GM18870 (cell line): ENCODE measurements around the gene ARHGAP15.

Experiments
- ATAC-seq: cut with Tn5 transposase; IDR thresholded peaks from one replicate; pipeline ENCODE4 v1.9.1; 2021; ENCODE audit warnings: moderate library complexity; ENCODE audit not compliant: unreplicated experiment

Gene ARHGAP15

GRCh38 chr2:143258126-143258892 is 129.1 kb downstream of the ARHGAP15 start:
- ATAC-seq: no peak

GRCh38 chr2:143259368-143259958 is 130.2 kb downstream of the ARHGAP15 start:
- ATAC-seq: peak; percentile 46

- peak; percentile 48 for ATAC-seq
These were observed 132.8 kb downstream of the ARHGAP15 start for GRCh38 chr2:143261986-143262385.

GRCh38 chr2:143262389-143262788 is 133.2 kb downstream of the ARHGAP15 start:
- ATAC-seq: no peak

- no peak for ATAC-seq
These were observed 133.9 kb downstream of the ARHGAP15 start for GRCh38 chr2:143263066-143263625.

GRCh38 chr2:143264851-143265250 is 135.6 kb downstream of the ARHGAP15 start:
- ATAC-seq: no peak

- ATAC-seq: no peak
These were observed 150.5 kb downstream of the ARHGAP15 start for GRCh38 chr2:143279672-143280071.

- ATAC-seq: no peak
These were observed 151.0 kb downstream of the ARHGAP15 start for GRCh38 chr2:143280097-143280757.

- ATAC-seq: no peak
These were observed 153.5 kb downstream of the ARHGAP15 start for GRCh38 chr2:143282684-143283083.

GRCh38 chr2:143284087-143284675 is 155.0 kb downstream of the ARHGAP15 start:
- no peak for ATAC-seq

- ATAC-seq: no peak
These were observed 159.8 kb downstream of the ARHGAP15 start for GRCh38 chr2:143289025-143289424.

GRCh38 chr2:143290221-143290620 is 161.0 kb downstream of the ARHGAP15 start:
- ATAC-seq: no peak

- no peak for ATAC-seq
These were observed 164.8 kb downstream of the ARHGAP15 start for GRCh38 chr2:143294068-143294467.

GRCh38 chr2:143296089-143296488 is 166.9 kb downstream of the ARHGAP15 start:
- no peak for ATAC-seq

GRCh38 chr2:143297182-143297581 is 168.0 kb downstream of the ARHGAP15 start:
- ATAC-seq: no peak

- no peak for ATAC-seq
These were observed 171.3 kb downstream of the ARHGAP15 start for GRCh38 chr2:143300536-143300935.

GRCh38 chr2:143311426-143311825 is 182.2 kb downstream of the ARHGAP15 start:
- no peak for ATAC-seq

- ATAC-seq: no peak
These were observed 183.2 kb downstream of the ARHGAP15 start for GRCh38 chr2:143312441-143312840.

GRCh38 chr2:143313861-143314260 is 184.6 kb downstream of the ARHGAP15 start:
- no peak for ATAC-seq

GRCh38 chr2:143321994-143322393 is 192.8 kb downstream of the ARHGAP15 start:
- no peak for ATAC-seq

GRCh38 chr2:143329288-143329687 is 200.1 kb downstream of the ARHGAP15 start:
- no peak for ATAC-seq
